Activated CD8-positive, alpha-beta T cell treated with anti-CD3 and anti-CD28 coated beads for 36 hours (primary cell): ENCODE data around the gene GLYR1. TPM values are rescaled to one million over a fixed set of nuclear protein-coding genes. Genes with fewer than 3 reads are reported as not detected.

Source experiments
- ATAC-seq: fragments of 200-7000 bp; cut with Tn5 transposase; one replicate; pipeline ENCODE4 v1.10.0; 2021; ENCODE audit warnings: mild to moderate bottlenecking, moderate library complexity
- CTCF ChIA-PET: fragments of 350-600 bp; sonication (Branson Sonifier 250); formaldehyde crosslinking; loops from one replicate; lab custom pipeline; 2021; ENCODE audit warnings: antibody characterized with exemption; lab: Charles Lee
- POLR2A ChIA-PET: fragments of 350-600 bp; sonication (Branson Sonifier 250); formaldehyde crosslinking; loops from one replicate; lab custom pipeline; 2021; ENCODE audit warnings: antibody characterized with exemption; lab: Charles Lee
- DNase-seq: peaks from one replicate; pipeline ENCODE4 v3.0.0-alpha.2; 2020
- H3K27ac Mint-ChIP-seq: one replicate; pipeline ENCODE4 v1.8.0; 2021; ENCODE audit warnings: mild to moderate bottlenecking, mixed read lengths
- H3K27me3 Mint-ChIP-seq: one replicate; pipeline ENCODE4 v1.8.0; 2021; ENCODE audit warnings: mixed read lengths
- H3K36me3 Mint-ChIP-seq: one replicate; pipeline ENCODE4 v1.8.0; 2021; ENCODE audit warnings: low read depth, mixed read lengths
- H3K4me1 Mint-ChIP-seq: one replicate; pipeline ENCODE4 v1.8.0; 2021; ENCODE audit warnings: low read depth, mixed read lengths
- H3K4me3 Mint-ChIP-seq: one replicate; pipeline ENCODE4 v1.8.0; 2021; ENCODE audit warnings: mild to moderate bottlenecking, moderate library complexity, mixed read lengths
- H3K9me3 Mint-ChIP-seq: one replicate; pipeline ENCODE4 v1.8.0; 2021; ENCODE audit warnings: mixed read lengths
- intact Hi-C: fragments of 100-400 bp; cut with micrococcal nuclease; formaldehyde crosslinking; loops from one replicate; pipeline ENCODE4 v1.10.0; 2022
- total RNA-seq, 2 experiments: library from RNA; stranded (reverse); gene quantifications; one replicate each; pipeline ENCODE4 v1.2.3, GENCODE V29; 2021
- TF ChIP-seq, protein P1 (sequence below): fragments of 200-600 bp; IDR thresholded peaks from one replicate; pipeline ENCODE4 v1.8.0; 2022; ENCODE audit warnings: antibody characterized with exemption, mild to moderate bottlenecking

Gene GLYR1
- total RNA-seq, 2 experiments from 2014 or later, result 63.7 to 64.8 TPM

DNA sequence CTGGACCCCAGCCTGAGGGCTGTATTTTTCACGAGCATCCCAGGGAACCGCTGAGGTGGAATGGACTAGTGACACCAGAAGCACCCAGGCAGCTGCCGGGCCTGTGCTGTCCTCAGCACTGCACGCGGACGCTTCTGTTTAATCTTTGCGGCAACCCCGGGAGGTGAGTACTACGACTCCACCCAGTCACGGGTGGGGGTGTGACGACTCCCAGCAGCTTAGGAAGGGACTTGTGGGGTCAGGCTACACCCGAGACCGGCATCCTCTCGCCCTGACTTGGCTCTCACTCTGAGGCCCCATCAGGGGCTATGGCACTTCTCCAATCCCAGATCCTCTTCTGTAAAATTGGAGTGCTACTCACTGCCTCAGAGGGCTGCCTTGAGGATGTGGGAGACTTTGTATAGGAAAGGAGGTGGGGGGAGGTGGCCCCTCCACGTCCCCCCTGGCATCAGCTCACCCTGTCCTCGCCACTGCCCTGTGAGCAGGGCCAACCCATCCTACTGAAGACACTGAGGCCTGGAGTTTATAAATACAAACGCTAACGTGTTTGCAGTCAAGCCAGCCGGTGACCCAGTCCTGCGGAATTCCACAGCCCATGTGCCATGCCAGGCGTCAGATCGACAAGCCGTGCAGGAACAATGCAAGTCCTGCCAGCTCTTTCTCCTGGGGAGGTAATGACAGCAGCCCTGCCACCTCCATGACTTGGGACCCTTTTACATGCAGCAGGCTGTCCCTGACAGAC, 45.4 kb upstream of the GLYR1 start:
- Mint-ChIP-seq H3K9me3 (no peaks in the 10 kb centered on the region), H3K4me3 (no peak overlapping the region), H3K4me1 (no peaks in the 10 kb centered on the region), H3K36me3 (no peaks in the 10 kb centered on the region), H3K27me3 (no peaks in the 10 kb centered on the region), H3K27ac (no peak overlapping the region)
- TF ChIP-seq, protein P1, sequence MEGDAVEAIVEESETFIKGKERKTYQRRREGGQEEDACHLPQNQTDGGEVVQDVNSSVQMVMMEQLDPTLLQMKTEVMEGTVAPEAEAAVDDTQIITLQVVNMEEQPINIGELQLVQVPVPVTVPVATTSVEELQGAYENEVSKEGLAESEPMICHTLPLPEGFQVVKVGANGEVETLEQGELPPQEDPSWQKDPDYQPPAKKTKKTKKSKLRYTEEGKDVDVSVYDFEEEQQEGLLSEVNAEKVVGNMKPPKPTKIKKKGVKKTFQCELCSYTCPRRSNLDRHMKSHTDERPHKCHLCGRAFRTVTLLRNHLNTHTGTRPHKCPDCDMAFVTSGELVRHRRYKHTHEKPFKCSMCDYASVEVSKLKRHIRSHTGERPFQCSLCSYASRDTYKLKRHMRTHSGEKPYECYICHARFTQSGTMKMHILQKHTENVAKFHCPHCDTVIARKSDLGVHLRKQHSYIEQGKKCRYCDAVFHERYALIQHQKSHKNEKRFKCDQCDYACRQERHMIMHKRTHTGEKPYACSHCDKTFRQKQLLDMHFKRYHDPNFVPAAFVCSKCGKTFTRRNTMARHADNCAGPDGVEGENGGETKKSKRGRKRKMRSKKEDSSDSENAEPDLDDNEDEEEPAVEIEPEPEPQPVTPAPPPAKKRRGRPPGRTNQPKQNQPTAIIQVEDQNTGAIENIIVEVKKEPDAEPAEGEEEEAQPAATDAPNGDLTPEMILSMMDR, result no peak
- ATAC-seq, result no peak
- intact Hi-C loops, result no loop called here
- ChIA-PET POLR2A (no interaction called here), CTCF (no interaction called here)
- no peak for DNase-seq

DNA sequence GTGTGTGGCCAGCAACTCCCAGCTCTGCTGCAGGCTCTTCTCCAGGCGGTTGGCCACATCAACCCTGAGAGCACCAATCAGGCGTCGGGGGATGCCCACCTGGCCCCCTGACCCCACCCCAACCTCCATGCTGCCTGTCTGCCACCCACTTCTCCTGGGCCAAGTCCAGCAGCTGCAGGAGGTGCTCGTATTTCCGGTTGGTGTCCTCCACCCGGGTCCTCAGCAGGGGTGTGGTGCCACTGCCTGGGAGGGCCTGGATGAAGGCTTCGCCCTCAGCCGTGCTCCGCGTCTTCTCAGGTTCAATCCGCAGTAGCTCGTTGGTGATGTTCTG, 44.8 kb upstream of the GLYR1 start:
- CTCF ChIA-PET, result no interaction called here
- POLR2A ChIA-PET, result no interaction called here
- ATAC-seq, result no peak
- intact Hi-C loops, result no loop called here
- H3K27ac Mint-ChIP-seq, result no peak overlapping the region
- no peaks in the 10 kb centered on the region for H3K9me3 Mint-ChIP-seq
- TF ChIP-seq, protein P1, result no peak
- no peak for DNase-seq
- no peaks in the 10 kb centered on the region for H3K27me3 Mint-ChIP-seq
- no peaks in the 10 kb centered on the region for H3K36me3 Mint-ChIP-seq
- no peaks in the 10 kb centered on the region for H3K4me1 Mint-ChIP-seq
- no peak overlapping the region for H3K4me3 Mint-ChIP-seq

DNA sequence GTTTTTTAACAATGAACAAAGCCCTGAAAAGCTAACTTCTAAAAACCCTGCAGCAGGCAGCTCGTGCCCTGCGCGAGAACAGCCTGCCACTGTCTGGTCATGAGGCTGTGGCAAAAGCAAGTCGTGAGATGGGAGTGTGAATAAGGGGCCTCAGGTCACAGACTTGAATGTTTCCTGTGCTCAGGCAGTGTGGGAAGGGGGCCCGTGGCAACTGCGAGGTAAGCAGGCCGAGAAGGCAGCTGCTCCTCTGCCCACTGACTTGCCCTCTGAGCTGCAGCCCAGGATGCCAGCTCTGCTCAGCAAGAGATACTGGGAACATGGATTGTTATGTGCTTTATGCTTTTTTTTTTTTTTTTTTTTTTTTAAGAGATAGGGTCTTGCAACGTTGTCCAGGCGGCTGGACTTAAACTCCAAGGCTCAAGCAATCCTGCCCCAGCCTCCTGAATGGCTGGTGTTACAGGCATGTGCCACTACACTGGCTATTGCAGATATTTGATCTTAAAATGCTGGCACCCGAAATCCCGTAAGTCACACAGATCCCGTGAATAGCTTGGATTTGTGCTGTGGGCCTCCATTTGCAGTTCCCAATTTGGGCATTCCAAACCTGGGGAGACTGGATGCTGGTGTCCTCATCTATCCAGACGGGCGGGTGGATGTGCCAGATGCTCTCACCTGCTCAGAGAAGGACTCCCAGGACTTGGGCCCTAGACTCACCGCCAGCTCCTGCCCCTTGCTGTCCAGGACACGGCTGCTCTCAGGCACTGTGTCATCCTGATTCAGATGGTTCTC, 44.2 kb upstream of the GLYR1 start:
- ATAC-seq, result no peak
- Mint-ChIP-seq H3K9me3 (no peaks in the 10 kb centered on the region), H3K27me3 (no peaks in the 10 kb centered on the region), H3K4me3 (no peak overlapping the region), H3K27ac (no peak overlapping the region), H3K36me3 (no peaks in the 10 kb centered on the region), H3K4me1 (no peaks in the 10 kb centered on the region)
- intact Hi-C loops, result no loop called here
- ChIA-PET POLR2A (no interaction called here), CTCF (no interaction called here)
- TF ChIP-seq, protein P1, result no peak
- no peak for DNase-seq

DNA sequence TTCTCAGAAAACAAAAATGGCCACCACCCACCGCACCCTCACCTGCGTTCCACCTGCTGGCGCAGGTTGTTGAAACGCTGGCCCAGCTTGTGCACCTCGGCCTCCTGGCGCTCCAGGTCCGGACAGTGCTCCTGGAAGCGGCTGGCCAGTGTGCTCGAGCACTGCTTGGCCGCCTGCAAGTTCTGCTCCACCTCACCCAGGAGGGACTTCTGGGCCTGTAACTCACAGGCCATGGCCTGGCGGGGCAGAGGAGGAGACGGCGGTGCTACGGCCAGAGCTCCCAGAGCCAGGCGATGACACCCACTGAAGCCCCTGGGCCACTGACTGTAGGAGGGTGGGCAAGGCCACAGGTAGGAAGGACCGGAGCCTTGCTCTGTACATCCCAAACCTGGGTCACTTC, 43.6 kb upstream of the GLYR1 start:
- intact Hi-C loops, result no loop called here
- ATAC-seq, result no peak

DNA sequence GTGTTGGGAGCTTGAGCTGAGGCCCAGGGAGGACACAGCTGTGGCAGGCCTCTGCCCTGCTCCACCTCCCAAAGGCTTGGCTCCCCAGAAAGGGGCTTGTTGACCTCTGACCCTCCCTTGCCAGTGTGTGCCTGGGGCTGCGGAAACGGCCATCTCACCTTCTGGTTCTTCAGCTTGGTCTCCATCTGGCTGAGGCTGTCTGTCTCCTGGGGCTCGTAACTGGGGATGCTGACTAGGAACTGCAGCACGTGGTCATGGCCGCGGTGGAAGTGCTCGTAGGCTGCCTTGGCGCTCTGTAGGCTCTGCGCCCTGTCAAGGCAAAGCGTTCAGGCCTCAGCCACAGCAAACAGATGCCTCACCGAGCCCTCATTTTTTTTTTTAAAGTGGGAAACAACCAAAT, 42.9 kb upstream of the GLYR1 start:
- TF ChIP-seq, protein P1, result no peak
- Mint-ChIP-seq H3K27me3 (no peaks in the 10 kb centered on the region), H3K4me1 (no peaks in the 10 kb centered on the region), H3K36me3 (peaks cover 2% of the 10 kb centered on the region), H3K4me3 (no peak overlapping the region), H3K9me3 (no peaks in the 10 kb centered on the region), H3K27ac (no peak overlapping the region)
- POLR2A ChIA-PET, result no interaction called here
- DNase-seq, result no peak
- intact Hi-C loops, result no loop called here
- ATAC-seq, result no peak
- CTCF ChIA-PET, result no interaction called here

More for the DNA sequence above, 43.6 kb upstream of the GLYR1 start:
- Mint-ChIP-seq H3K27me3 (no peaks in the 10 kb centered on the region), H3K4me3 (no peak overlapping the region), H3K27ac (no peak overlapping the region), H3K9me3 (no peaks in the 10 kb centered on the region), H3K36me3 (peaks cover 2% of the 10 kb centered on the region), H3K4me1 (no peaks in the 10 kb centered on the region)
- TF ChIP-seq, protein P1, result no peak
- ChIA-PET CTCF (no interaction called here), POLR2A (no interaction called here)
- DNase-seq, result no peak
